Thoracic aorta (tissue), 2 donors: ENCODE measurements around the gene PTPRN2. TPM values are rescaled to one million over a fixed set of nuclear protein-coding genes. Genes with fewer than 3 reads are reported as not detected.

ENCODE experiments used
- ATAC-seq: fragments of 150-250 bp; one replicate; pipeline ENCODE4 v1.8.0; 2017; ENCODE audit warnings: low read depth; ENCODE audit not compliant: insufficient number of reproducible peaks, low FRiP score
- DNase-seq: peaks from one replicate; pipeline ENCODE4 v3.0.0-alpha.2; 2020; ENCODE audit warnings: low spot score
- H3K27ac ChIP-seq, 2 donors: fragments of 200-600 bp; sonication (generic); 1 replicate in 1 of 2; 2 replicates in 1 of 2; pipeline ENCODE4 v1.5.1; 2016; ENCODE audit warnings: mild to moderate bottlenecking in 2 of 2, moderate library complexity in 2 of 2
- H3K27me3 ChIP-seq: fragments of 200-600 bp; sonication (generic); replicated peaks from 2 replicates; pipeline ENCODE4 v1.6.0; 2016; ENCODE audit warnings: mild to moderate bottlenecking; ENCODE audit not compliant: insufficient read depth
- H3K36me3 ChIP-seq: fragments of 200-600 bp; sonication (generic); one replicate; pipeline ENCODE4 v1.5.1; 2016
- H3K4me1 ChIP-seq, 2 donors: fragments of 200-600 bp; sonication (generic); 1 replicate in 1 of 2; 2 replicates in 1 of 2; pipeline versions ENCODE4 v1.5.1 to v1.6.0; 2016; ENCODE audit warnings: low read depth in 2 of 2, mild to moderate bottlenecking in 1 of 2; ENCODE audit not compliant: control insufficient read depth in 1 of 2
- H3K4me3 ChIP-seq: fragments of 200-600 bp; sonication (generic); 2 replicates; pipeline ENCODE4 v1.5.1; 2016; ENCODE audit warnings: mild to moderate bottlenecking
- H3K9me3 ChIP-seq: fragments of 200-600 bp; sonication (generic); 2 replicates; pipeline ENCODE4 v1.5.1; 2016
- total RNA-seq, 2 donors: library from RNA; depleted of rRNA; stranded (reverse); fragments of >200 nt; gene quantifications; one replicate each; pipeline versions ENCODE4 v1.1.0 to v1.2.3, GENCODE V29; 2016
- TF ChIP-seq, protein P1 (sequence below): fragments of 200-600 bp; sonication (generic); IDR thresholded peaks from one replicate; pipeline ENCODE4 v1.5.1; 2019; ENCODE audit warnings: antibody characterized with exemption

PTPRN2 gene
- total RNA-seq, 2 donors from 2014 or later, result 2.2 to 3.1 TPM

DNA sequence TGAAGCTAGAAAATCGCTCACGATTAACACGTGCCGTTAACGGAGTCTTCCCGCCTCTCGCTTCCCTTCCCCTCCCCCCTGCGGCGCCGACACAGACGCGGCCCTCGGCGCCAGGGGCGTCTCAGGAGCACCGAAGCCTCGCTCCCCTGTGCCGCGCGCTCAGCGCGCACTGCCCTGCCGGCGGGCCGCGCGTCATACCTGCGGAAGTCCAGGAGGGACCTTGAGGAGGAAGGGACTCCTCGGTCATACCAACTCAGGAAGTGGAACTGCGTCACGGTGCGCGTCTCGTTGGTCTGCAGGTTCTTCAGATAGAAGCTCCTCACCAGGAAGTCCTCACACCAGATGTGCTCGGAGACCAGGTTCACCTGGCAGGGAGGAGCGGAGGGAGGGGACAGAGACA lies 1011.2 kb downstream of the PTPRN2 start:
- ATAC-seq, result no peak
- no peak overlapping the region for H3K27ac ChIP-seq

DNA sequence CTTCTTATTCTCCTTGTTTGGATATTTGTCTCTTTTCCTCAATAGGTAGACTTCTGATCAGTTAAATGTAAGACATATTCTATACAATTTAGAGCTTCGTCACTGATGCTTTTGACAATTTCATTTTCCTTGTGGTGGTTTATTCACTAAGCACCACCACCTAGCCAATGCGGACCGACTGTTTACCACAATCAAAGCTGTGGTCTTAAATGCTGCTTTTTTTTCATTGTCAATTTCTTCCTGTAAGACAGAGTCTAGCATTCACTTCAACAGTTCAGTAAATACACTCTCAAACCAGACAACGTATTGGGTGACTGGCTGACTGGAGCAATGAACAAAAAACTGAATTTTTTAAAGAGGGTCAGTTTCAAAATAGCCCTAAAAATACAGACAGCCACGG lies 1011.8 kb downstream of the PTPRN2 start:
- Histone ChIP-seq H3K36me3 (no peaks in the 10 kb centered on the region), H3K27me3 (no peaks in the 10 kb centered on the region), H3K4me1 (no peaks in the 10 kb centered on the region), H3K4me3 (no peak overlapping the region), H3K27ac (no peak overlapping the region), H3K9me3 (no peaks in the 10 kb centered on the region)
- TF ChIP-seq, protein P1, sequence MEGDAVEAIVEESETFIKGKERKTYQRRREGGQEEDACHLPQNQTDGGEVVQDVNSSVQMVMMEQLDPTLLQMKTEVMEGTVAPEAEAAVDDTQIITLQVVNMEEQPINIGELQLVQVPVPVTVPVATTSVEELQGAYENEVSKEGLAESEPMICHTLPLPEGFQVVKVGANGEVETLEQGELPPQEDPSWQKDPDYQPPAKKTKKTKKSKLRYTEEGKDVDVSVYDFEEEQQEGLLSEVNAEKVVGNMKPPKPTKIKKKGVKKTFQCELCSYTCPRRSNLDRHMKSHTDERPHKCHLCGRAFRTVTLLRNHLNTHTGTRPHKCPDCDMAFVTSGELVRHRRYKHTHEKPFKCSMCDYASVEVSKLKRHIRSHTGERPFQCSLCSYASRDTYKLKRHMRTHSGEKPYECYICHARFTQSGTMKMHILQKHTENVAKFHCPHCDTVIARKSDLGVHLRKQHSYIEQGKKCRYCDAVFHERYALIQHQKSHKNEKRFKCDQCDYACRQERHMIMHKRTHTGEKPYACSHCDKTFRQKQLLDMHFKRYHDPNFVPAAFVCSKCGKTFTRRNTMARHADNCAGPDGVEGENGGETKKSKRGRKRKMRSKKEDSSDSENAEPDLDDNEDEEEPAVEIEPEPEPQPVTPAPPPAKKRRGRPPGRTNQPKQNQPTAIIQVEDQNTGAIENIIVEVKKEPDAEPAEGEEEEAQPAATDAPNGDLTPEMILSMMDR, result no peak
- ATAC-seq (no peak), DNase-seq (no peak)

More for the DNA sequence above, 1011.2 kb downstream of the PTPRN2 start:
- DNase-seq, result no peak
- Histone ChIP-seq H3K36me3 (no peaks in the 10 kb centered on the region), H3K4me1 (no peaks in the 10 kb centered on the region), H3K9me3 (no peaks in the 10 kb centered on the region), H3K27me3 (no peaks in the 10 kb centered on the region), H3K4me3 (no peak overlapping the region)
- TF ChIP-seq, protein P1, result no peak

DNA sequence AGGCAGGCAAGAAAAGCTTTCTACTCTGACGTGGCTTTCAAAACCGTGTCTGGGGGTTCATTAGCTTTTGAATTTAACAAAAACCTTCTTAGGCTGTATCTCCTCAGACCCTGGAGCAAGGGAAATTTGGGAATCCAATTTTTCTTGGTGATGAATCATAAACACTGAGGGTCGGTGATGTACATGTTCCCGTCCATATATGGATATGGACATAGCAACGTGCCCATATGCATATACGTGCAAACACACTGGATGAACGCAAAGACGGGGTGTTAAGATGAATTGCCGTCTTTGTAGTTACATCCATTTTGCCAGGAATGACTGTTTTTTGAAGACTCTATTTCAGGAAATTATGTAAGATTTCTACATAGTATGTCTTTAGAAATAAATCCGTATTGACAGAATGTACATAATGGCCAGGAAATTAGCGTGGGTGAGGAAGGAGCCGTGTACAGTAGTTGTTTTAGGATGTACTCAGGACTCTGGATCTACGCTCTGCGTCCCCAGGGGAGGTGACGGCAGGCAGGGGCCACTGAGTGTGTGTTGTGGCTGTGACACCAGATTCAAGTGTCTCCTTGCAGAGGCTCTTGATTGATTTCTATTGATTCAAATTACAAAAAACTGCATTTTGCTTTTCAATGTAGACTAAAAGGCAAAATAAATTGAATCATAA lies 1012.6 kb downstream of the PTPRN2 start:
- Histone ChIP-seq H3K4me1 (no peaks in the 10 kb centered on the region), H3K36me3 (no peaks in the 10 kb centered on the region), H3K27me3 (no peaks in the 10 kb centered on the region), H3K4me3 (no peak overlapping the region), H3K27ac (no peak overlapping the region), H3K9me3 (no peaks in the 10 kb centered on the region)
- DNase-seq, result no peak
- no peak for ATAC-seq
- TF ChIP-seq, protein P1, result no peak

DNA sequence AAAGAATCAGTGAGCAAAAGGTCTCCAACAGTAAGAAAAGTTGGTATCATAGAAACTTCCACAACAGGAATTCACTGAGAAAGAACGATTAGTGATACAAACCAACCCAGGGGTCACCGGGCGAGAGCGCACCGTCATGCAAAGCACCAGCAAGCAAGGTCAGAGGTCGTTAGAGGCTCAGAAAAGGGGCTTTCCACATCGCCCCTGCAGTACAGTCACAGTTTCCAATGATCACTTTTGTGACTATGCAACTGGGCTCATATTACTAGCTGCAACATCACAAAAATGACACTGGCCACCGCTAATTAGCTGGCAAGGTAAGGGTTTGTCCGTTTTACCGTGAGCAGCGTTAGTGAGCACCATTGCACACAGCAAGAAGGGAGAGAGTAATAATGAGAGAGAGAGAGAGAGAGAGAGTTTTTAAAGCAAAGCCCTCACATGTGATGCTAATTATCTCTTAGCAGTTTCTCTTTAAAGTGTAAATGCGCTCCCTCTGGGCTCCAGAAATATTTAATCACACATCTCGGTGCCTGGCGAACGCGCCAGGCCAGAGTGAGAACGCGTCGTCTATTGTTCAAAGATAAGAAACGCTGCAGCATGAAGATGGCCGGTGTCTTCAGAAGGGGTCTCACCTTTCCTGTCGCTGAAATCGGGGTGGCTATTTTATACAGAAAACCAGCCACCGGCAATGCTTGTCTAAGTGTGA lies 1013.4 kb downstream of the PTPRN2 start:
- Histone ChIP-seq H3K27me3 (no peaks in the 10 kb centered on the region), H3K4me1 (peaks cover 0 to 3% of the 10 kb centered on the region in 2 donors), H3K27ac (no peak overlapping the region), H3K9me3 (no peaks in the 10 kb centered on the region), H3K36me3 (no peaks in the 10 kb centered on the region), H3K4me3 (no peak overlapping the region)
- ATAC-seq (no peak), DNase-seq (no peak)
- TF ChIP-seq, protein P1, result no peak

DNA sequence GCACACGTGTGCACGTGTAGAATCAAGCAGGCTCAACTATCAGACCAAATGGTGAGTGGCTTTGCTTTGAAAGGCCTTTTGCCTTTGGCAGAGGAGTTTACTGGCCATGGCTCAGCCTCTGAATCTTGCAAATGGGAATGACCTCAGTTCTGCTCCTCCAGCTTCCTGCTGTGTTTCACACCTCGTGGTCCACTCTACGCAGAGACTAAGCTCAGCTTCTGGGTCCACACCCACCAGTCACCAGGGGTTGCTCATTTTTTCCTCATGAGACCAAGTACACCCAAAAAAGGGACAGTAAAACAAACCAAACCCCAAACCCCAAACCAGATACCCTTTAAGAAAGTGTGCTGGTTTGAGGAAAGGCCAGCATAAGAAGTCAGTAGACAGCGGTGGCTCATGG lies 1014.4 kb downstream of the PTPRN2 start:
- no peak for DNase-seq
- Histone ChIP-seq H3K4me1 (peaks cover 0 to 13% of the 10 kb centered on the region in 2 donors), H3K36me3 (no peaks in the 10 kb centered on the region), H3K4me3 (no peak overlapping the region), H3K9me3 (no peaks in the 10 kb centered on the region), H3K27me3 (no peaks in the 10 kb centered on the region), H3K27ac (no peak overlapping the region)
- TF ChIP-seq, protein P1, result no peak
- ATAC-seq, result no peak
